ENCODE results near the gene PRRG1.

DNA sequence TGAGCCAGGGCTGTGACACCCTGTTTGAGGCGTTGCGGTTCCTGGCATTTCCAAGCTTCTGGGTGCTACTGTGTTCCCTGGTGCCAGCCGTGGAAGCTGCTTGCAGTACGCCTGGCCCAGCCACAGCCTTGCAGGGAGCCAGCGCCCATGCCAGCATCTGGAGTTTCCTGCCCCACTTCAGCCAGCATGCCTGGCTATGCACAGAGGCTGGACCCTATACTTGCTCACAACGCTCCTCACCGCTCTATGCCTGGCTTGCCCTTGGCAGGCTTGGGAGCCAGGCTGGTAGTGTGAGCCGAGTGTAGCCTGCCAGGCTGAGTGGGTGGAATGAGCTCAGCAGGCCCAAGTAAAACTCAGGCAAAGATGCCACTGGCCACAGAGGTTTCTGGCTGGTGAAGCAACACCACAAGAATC is 22.4 kb downstream of the PRRG1 start:
- TF ChIP-seq, protein P1, sequence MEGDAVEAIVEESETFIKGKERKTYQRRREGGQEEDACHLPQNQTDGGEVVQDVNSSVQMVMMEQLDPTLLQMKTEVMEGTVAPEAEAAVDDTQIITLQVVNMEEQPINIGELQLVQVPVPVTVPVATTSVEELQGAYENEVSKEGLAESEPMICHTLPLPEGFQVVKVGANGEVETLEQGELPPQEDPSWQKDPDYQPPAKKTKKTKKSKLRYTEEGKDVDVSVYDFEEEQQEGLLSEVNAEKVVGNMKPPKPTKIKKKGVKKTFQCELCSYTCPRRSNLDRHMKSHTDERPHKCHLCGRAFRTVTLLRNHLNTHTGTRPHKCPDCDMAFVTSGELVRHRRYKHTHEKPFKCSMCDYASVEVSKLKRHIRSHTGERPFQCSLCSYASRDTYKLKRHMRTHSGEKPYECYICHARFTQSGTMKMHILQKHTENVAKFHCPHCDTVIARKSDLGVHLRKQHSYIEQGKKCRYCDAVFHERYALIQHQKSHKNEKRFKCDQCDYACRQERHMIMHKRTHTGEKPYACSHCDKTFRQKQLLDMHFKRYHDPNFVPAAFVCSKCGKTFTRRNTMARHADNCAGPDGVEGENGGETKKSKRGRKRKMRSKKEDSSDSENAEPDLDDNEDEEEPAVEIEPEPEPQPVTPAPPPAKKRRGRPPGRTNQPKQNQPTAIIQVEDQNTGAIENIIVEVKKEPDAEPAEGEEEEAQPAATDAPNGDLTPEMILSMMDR (IDR thresholded peaks at IDR 0.05): no peak
- no peak for TF ChIP-seq POLR2A (IDR thresholded peaks at IDR 0.05)

Data from body of pancreas (tissue), 4 donors.